ENCODE results near the gene TOP2A.

The TOP2A gene

GRCh38 chr17:40431231-40431602 lies 13.5 kb upstream of the TOP2A start:
- no peak overlapping the region for H3K4me3 ChIP-seq (ENCODE audit: low read length in 2 of 2)
- H2BK120ac ChIP-seq (ENCODE audit: low read depth, low read length), result no peak overlapping the region
- no peak overlapping the region for H2BK5ac ChIP-seq (ENCODE audit: low read length)
- WGBS, 2 donors (ENCODE audit: extremely low coverage in 2 of 2, insufficient read length in 2 of 2, insufficient replicate concordance in 1 of 2), result 100% methylated on average over 1 of the region's 3 CpGs
- H2BK15ac ChIP-seq (ENCODE audit: low read length), result no peak overlapping the region
- H3K4ac ChIP-seq (ENCODE audit: low read length), result no peak overlapping the region
- no peak overlapping the region for H3K14ac ChIP-seq (ENCODE audit: low read length)
- no peak overlapping the region for H4K8ac ChIP-seq (ENCODE audit: low read depth, low read length)
- H2AFZ ChIP-seq (ENCODE audit: low read length), result no peak overlapping the region
- no peak overlapping the region for H2AK5ac ChIP-seq (ENCODE audit: low read depth, low read length)
- H3K27me3 ChIP-seq (ENCODE audit: control insufficient read depth in 3 of 3, insufficient read depth in 3 of 3, low read depth in 1 of 3, low read length in 3 of 3), result peaks cover 0 to 33% (median 0%) of the 10 kb centered on the region in 3 experiments
- H3K36me3 ChIP-seq (replicated peaks in 1 of 2; ENCODE audit: control insufficient read depth in 2 of 2, insufficient read depth in 2 of 2, low read length in 2 of 2), result no peaks in the 10 kb centered on the region
- no peaks in the 10 kb centered on the region for H3K79me1 ChIP-seq (ENCODE audit: low read depth, low read length)
- H3K27ac ChIP-seq (replicated peaks; ENCODE audit: low read length), result no peak overlapping the region
- H2BK12ac ChIP-seq (ENCODE audit: low read length), result no peak overlapping the region
- peak overlapping the region; percentile 2 for H3K9ac ChIP-seq (ENCODE audit: low read depth, low read length, poor library complexity)
- H3K4me1 ChIP-seq (ENCODE audit: control insufficient read depth in 2 of 2, insufficient read depth in 1 of 2, low read depth in 1 of 2, low read length in 2 of 2), result peaks cover 0 to 3% of the 10 kb centered on the region in 2 donors
- no peak overlapping the region for H3K4me2 ChIP-seq (ENCODE audit: insufficient read depth, low read length, poor library complexity, severe bottlenecking)
- H3K23ac ChIP-seq (ENCODE audit: low read depth, low read length, poor library complexity), result no peak overlapping the region
- H3K9me3 ChIP-seq (replicated peaks in 1 of 2; ENCODE audit: control insufficient read depth in 2 of 2, insufficient read depth in 1 of 2, low read depth in 1 of 2, low read length in 2 of 2), result no peaks in the 10 kb centered on the region
- no peak overlapping the region for H3K18ac ChIP-seq (ENCODE audit: low read length)
- H4K91ac ChIP-seq (ENCODE audit: low read depth, low read length, poor library complexity), result no peak overlapping the region
- DNase-seq (ENCODE audit: low spot score), result no peak

GRCh38 chr17:40430272-40431230 lies 12.9 kb upstream of the TOP2A start:
- Histone ChIP-seq H4K8ac (ENCODE audit: low read depth, low read length) (no peak overlapping the region), H3K27ac (replicated peaks; ENCODE audit: low read length) (no peak overlapping the region), H2BK120ac (ENCODE audit: low read depth, low read length) (no peak overlapping the region), H3K18ac (ENCODE audit: low read length) (no peak overlapping the region), H3K4me3 (ENCODE audit: low read length in 2 of 2) (no peak overlapping the region), H3K9ac (ENCODE audit: low read depth, low read length, poor library complexity) (no peak overlapping the region), H2BK15ac (ENCODE audit: low read length) (no peak overlapping the region), H3K27me3 (ENCODE audit: control insufficient read depth in 3 of 3, insufficient read depth in 3 of 3, low read depth in 1 of 3, low read length in 3 of 3) (peaks cover 0 to 27% (median 0%) of the 10 kb centered on the region in 3 experiments), H3K4me2 (ENCODE audit: insufficient read depth, low read length, poor library complexity, severe bottlenecking) (no peak overlapping the region), H2BK5ac (ENCODE audit: low read length) (no peak overlapping the region), H3K4ac (ENCODE audit: low read length) (no peak overlapping the region), H2AFZ (ENCODE audit: low read length) (no peak overlapping the region), H4K91ac (ENCODE audit: low read depth, low read length, poor library complexity) (no peak overlapping the region), H3K23ac (ENCODE audit: low read depth, low read length, poor library complexity) (no peak overlapping the region), H3K36me3 (replicated peaks in 1 of 2; ENCODE audit: control insufficient read depth in 2 of 2, insufficient read depth in 2 of 2, low read length in 2 of 2) (no peaks in the 10 kb centered on the region), H3K14ac (ENCODE audit: low read length) (no peak overlapping the region), H3K9me3 (replicated peaks in 1 of 2; ENCODE audit: control insufficient read depth in 2 of 2, insufficient read depth in 1 of 2, low read depth in 1 of 2, low read length in 2 of 2) (no peaks in the 10 kb centered on the region), H3K4me1 (ENCODE audit: control insufficient read depth in 2 of 2, insufficient read depth in 1 of 2, low read depth in 1 of 2, low read length in 2 of 2) (peaks cover 0 to 3% of the 10 kb centered on the region in 2 donors), H2AK5ac (ENCODE audit: low read depth, low read length) (no peak overlapping the region), H3K79me1 (ENCODE audit: low read depth, low read length) (no peaks in the 10 kb centered on the region), H2BK12ac (ENCODE audit: low read length) (no peak overlapping the region)
- WGBS, 2 donors (ENCODE audit: extremely low coverage in 2 of 2, insufficient read length in 2 of 2, insufficient replicate concordance in 1 of 2), result no CpG with 5 or more reads among the region's 10 CpGs
- DNase-seq (ENCODE audit: low spot score), result no peak

- Histone ChIP-seq H3K4ac (ENCODE audit: low read length) (no peak overlapping the region), H3K79me1 (ENCODE audit: low read depth, low read length) (no peaks in the 10 kb centered on the region), H2BK120ac (ENCODE audit: low read depth, low read length) (no peak overlapping the region), H3K36me3 (replicated peaks in 1 of 2; ENCODE audit: control insufficient read depth in 2 of 2, insufficient read depth in 2 of 2, low read length in 2 of 2) (no peaks in the 10 kb centered on the region), H2BK12ac (ENCODE audit: low read length) (no peak overlapping the region), H3K4me1 (ENCODE audit: control insufficient read depth in 2 of 2, insufficient read depth in 1 of 2, low read depth in 1 of 2, low read length in 2 of 2) (peaks cover 0 to 3% of the 10 kb centered on the region in 2 donors), H3K27ac (replicated peaks; ENCODE audit: low read length) (no peak overlapping the region), H3K4me2 (ENCODE audit: insufficient read depth, low read length, poor library complexity, severe bottlenecking) (no peak overlapping the region), H4K91ac (ENCODE audit: low read depth, low read length, poor library complexity) (no peak overlapping the region), H3K27me3 (ENCODE audit: control insufficient read depth in 3 of 3, insufficient read depth in 3 of 3, low read depth in 1 of 3, low read length in 3 of 3) (peaks cover 0 to 15% (median 0%) of the 10 kb centered on the region in 3 experiments), H3K18ac (ENCODE audit: low read length) (no peak overlapping the region), H2AFZ (ENCODE audit: low read length) (no peak overlapping the region), H3K9ac (ENCODE audit: low read depth, low read length, poor library complexity) (no peak overlapping the region), H3K14ac (ENCODE audit: low read length) (no peak overlapping the region), H3K23ac (ENCODE audit: low read depth, low read length, poor library complexity) (no peak overlapping the region), H3K9me3 (replicated peaks in 1 of 2; ENCODE audit: control insufficient read depth in 2 of 2, insufficient read depth in 1 of 2, low read depth in 1 of 2, low read length in 2 of 2) (no peaks in the 10 kb centered on the region), H3K4me3 (ENCODE audit: low read length in 2 of 2) (no peak overlapping the region), H4K8ac (ENCODE audit: low read depth, low read length) (no peak overlapping the region), H2BK15ac (ENCODE audit: low read length) (no peak overlapping the region), H2AK5ac (ENCODE audit: low read depth, low read length) (no peak overlapping the region), H2BK5ac (ENCODE audit: low read length) (no peak overlapping the region)
- DNase-seq (ENCODE audit: low spot score), result no peak
Observed at GRCh38 chr17:40427002-40427491, 9.4 kb upstream of the TOP2A start.

GRCh38 chr17:40425741-40426140 lies 8.0 kb upstream of the TOP2A start:
- H3K18ac ChIP-seq (ENCODE audit: low read length), result peak overlapping the region; percentile 19
- no peak overlapping the region for H3K4me3 ChIP-seq (ENCODE audit: low read length in 2 of 2)
- no peak for DNase-seq (ENCODE audit: low spot score)

More at GRCh38 chr17:40425741-40426140, 8.0 kb upstream of the TOP2A start:
- Histone ChIP-seq H2BK120ac (ENCODE audit: low read depth, low read length) (peak overlapping the region; percentile 2), H3K9ac (ENCODE audit: low read depth, low read length, poor library complexity) (no peak overlapping the region), H3K4me2 (ENCODE audit: insufficient read depth, low read length, poor library complexity, severe bottlenecking) (no peak overlapping the region), H3K23ac (ENCODE audit: low read depth, low read length, poor library complexity) (no peak overlapping the region), H3K27me3 (ENCODE audit: control insufficient read depth in 3 of 3, insufficient read depth in 3 of 3, low read depth in 1 of 3, low read length in 3 of 3) (peaks cover 0 to 13% (median 0%) of the 10 kb centered on the region in 3 experiments), H4K91ac (ENCODE audit: low read depth, low read length, poor library complexity) (no peak overlapping the region), H3K4me1 (ENCODE audit: control insufficient read depth in 2 of 2, insufficient read depth in 1 of 2, low read depth in 1 of 2, low read length in 2 of 2) (peaks cover 0 to 3% of the 10 kb centered on the region in 2 donors), H3K79me1 (ENCODE audit: low read depth, low read length) (no peaks in the 10 kb centered on the region), H3K14ac (ENCODE audit: low read length) (no peak overlapping the region), H3K4ac (ENCODE audit: low read length) (no peak overlapping the region), H3K36me3 (replicated peaks in 1 of 2; ENCODE audit: control insufficient read depth in 2 of 2, insufficient read depth in 2 of 2, low read length in 2 of 2) (no peaks in the 10 kb centered on the region), H2AFZ (ENCODE audit: low read length) (peak overlapping the region; percentile 37), H2BK5ac (ENCODE audit: low read length) (no peak overlapping the region), H3K27ac (replicated peaks; ENCODE audit: low read length) (no peak overlapping the region), H4K8ac (ENCODE audit: low read depth, low read length) (no peak overlapping the region), H3K9me3 (replicated peaks in 1 of 2; ENCODE audit: control insufficient read depth in 2 of 2, insufficient read depth in 1 of 2, low read depth in 1 of 2, low read length in 2 of 2) (no peaks in the 10 kb centered on the region), H2AK5ac (ENCODE audit: low read depth, low read length) (peak overlapping the region; percentile 18), H2BK12ac (ENCODE audit: low read length) (no peak overlapping the region), H2BK15ac (ENCODE audit: low read length) (no peak overlapping the region)
- WGBS, 2 donors (ENCODE audit: extremely low coverage in 2 of 2, insufficient read length in 2 of 2, insufficient replicate concordance in 1 of 2), result no CpG with 5 or more reads among the region's 4 CpGs
